ENCODE measurements around the gene PPEF2. TPM values are rescaled to one million over a fixed set of nuclear protein-coding genes. Genes with fewer than 3 reads are reported as not detected.

PPEF2 gene
- total RNA-seq, 1 experiment from 2014 or later, result not detected

DNA sequence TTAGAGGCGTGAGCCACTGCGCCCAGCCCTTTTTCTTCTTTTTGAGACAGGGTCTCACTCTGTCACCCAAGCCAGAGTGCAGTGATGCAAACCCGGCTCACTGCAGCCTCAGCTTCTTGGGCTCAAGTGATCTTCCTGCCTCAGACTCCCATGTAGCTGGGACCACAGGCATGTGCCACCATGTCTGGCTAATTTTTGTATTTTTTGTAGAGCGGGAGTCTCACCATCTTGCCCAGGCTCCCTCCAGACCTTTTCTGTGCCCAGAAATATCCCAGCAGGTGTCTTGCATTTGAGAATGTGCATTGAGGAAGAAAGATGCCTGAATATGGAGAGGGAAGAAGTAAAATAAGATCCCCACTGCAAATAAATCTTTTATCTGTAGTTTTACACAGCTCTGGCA lies 58.7 kb downstream of the PPEF2 start:
- no peaks in the 10 kb centered on the region for H3K79me2 ChIP-seq (ENCODE audit: low read depth)
- ChIA-PET CTCF (no interaction called here), POLR2A (ENCODE audit: unreplicated experiment) (no interaction called here)
- no peaks in the 10 kb centered on the region for H4K20me1 ChIP-seq (ENCODE audit: insufficient read depth)
- peak overlapping the region; percentile 82 for H3K27ac ChIP-seq
- H3K36me3 ChIP-seq (ENCODE audit: low read depth), result no peaks in the 10 kb centered on the region
- no peaks in the 10 kb centered on the region for H3K9me3 ChIP-seq (ENCODE audit: insufficient read depth, low read depth)
- no peak overlapping the region for H3K4me3 ChIP-seq
- H3K27me3 ChIP-seq (ENCODE audit: insufficient read depth, low read depth), result no peaks in the 10 kb centered on the region
- no peaks in the 10 kb centered on the region for H3K9me2 ChIP-seq (ENCODE audit: insufficient read depth)
- BruUV-seq (replicated peaks), result TSS peak; percentile 72
- DNase-seq, result no peak
- H3F3A ChIP-seq (ENCODE audit: insufficient read depth, low read depth), result peaks cover 15% of the 10 kb centered on the region
- intact Hi-C loops (cut with micrococcal nuclease; ENCODE audit: unreplicated experiment), result no loop called here
- H2AFZ ChIP-seq, result 0 out of 2 replicates have a peak overlapping the region, but pooled peaks have one; percentile 49
- peaks cover 23% of the 10 kb centered on the region for H3K4me1 ChIP-seq (replicated peaks; ENCODE audit: insufficient read depth)
- H3K4me2 ChIP-seq, result peak overlapping the region; percentile 45
- TF ChIP-seq EZH2 (IDR thresholded peaks at IDR 0.05; ENCODE audit: low read depth), result no peak
- TF ChIP-seq, protein P1, sequence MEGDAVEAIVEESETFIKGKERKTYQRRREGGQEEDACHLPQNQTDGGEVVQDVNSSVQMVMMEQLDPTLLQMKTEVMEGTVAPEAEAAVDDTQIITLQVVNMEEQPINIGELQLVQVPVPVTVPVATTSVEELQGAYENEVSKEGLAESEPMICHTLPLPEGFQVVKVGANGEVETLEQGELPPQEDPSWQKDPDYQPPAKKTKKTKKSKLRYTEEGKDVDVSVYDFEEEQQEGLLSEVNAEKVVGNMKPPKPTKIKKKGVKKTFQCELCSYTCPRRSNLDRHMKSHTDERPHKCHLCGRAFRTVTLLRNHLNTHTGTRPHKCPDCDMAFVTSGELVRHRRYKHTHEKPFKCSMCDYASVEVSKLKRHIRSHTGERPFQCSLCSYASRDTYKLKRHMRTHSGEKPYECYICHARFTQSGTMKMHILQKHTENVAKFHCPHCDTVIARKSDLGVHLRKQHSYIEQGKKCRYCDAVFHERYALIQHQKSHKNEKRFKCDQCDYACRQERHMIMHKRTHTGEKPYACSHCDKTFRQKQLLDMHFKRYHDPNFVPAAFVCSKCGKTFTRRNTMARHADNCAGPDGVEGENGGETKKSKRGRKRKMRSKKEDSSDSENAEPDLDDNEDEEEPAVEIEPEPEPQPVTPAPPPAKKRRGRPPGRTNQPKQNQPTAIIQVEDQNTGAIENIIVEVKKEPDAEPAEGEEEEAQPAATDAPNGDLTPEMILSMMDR (conservative IDR thresholded peaks at IDR 0.05), result no peak

DNA sequence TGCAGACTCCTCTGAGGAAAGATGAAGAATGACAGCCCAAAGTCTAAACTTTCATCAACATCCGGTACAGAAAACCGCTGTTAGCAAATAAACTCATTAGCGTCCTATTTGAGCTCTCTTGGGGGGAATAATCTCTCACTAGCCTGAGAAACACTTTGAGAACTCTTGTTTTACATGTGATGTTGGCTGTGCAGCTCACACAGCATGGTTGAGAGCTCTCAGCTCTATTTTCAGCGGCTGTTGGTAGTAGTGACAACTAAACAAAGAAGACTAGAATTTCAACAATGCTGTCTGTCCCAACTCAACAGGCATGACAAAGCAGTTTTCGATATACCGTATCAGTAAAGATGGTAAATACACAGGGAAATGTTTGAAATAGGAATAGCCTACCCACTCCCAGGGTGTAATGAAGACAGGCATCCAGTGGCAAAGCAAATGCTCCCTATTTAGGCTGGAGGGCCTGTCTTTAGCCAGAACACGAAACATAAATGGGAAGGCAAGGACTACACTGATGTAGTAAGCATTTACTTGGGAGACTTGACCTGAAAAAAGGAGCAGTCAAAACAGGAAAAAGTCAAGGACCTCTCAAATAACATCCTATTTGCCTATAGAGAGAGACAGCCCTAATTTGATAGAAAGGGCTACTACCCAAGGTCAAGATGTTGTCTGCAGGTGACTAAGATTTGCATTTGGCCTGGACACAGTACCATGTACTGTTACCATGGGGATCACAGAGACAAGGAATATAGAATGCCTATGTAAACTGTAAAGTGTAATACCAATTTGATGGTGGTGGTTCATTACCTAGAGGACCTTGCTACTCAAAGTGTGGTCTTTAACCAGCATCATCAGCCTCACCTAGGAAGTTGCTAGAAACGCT lies 60.4 kb downstream of the PPEF2 start:
- Histone ChIP-seq H3K27ac (no peak overlapping the region), H3F3A (ENCODE audit: insufficient read depth, low read depth) (peaks cover 15% of the 10 kb centered on the region), H3K4me1 (replicated peaks; ENCODE audit: insufficient read depth) (peaks cover 23% of the 10 kb centered on the region), H3K36me3 (ENCODE audit: low read depth) (no peaks in the 10 kb centered on the region), H3K79me2 (ENCODE audit: low read depth) (no peaks in the 10 kb centered on the region), H2AFZ (no peak overlapping the region), H3K9me2 (ENCODE audit: insufficient read depth) (no peaks in the 10 kb centered on the region), H3K27me3 (ENCODE audit: insufficient read depth, low read depth) (no peaks in the 10 kb centered on the region), H3K4me3 (no peak overlapping the region), H3K9me3 (ENCODE audit: insufficient read depth, low read depth) (no peaks in the 10 kb centered on the region), H4K20me1 (ENCODE audit: insufficient read depth) (no peaks in the 10 kb centered on the region), H3K4me2 (no peak overlapping the region)
- DNase-seq, result no peak
- TF ChIP-seq, protein P1 (conservative IDR thresholded peaks at IDR 0.05), result no peak
- TF ChIP-seq EZH2 (IDR thresholded peaks at IDR 0.05; ENCODE audit: low read depth), result no peak
- ChIA-PET POLR2A (ENCODE audit: unreplicated experiment) (interaction anchor here (0.6 to 0.8 kb wide), 2 partner anchors 18 to 115 kb away, joined by 5 to 9 read pairs; no protein-coding TSS in a partner anchor), CTCF (no interaction called here)
- BruUV-seq (replicated peaks), result no TSS peak
- intact Hi-C loops (cut with micrococcal nuclease; ENCODE audit: unreplicated experiment), result no loop called here

DNA sequence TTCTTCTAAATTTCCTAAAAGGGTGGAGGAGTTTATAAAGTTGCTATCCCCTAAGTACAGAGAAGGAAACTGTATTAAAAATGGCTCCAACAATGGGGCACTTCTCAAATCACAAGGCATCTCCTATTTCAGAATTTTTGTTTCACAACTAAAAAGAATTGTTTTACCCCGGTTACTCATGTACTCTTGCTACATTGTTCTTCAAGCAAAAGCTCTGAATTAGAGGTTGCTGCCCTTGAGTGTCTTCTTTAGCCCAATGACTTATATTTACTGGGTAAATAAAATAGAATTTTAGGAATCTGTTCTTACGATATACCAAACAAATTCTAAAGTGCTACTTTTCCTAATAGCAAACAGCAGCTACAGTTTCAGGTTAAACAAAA lies 67.5 kb downstream of the PPEF2 start:
- H2AFZ ChIP-seq, result no peak overlapping the region
- no peak overlapping the region for H3K4me2 ChIP-seq

More for the DNA sequence above, 67.5 kb downstream of the PPEF2 start:
- no peaks in the 10 kb centered on the region for H3K9me3 ChIP-seq (ENCODE audit: insufficient read depth, low read depth)
- H3K4me1 ChIP-seq (replicated peaks; ENCODE audit: insufficient read depth), result no peaks in the 10 kb centered on the region
- H4K20me1 ChIP-seq (ENCODE audit: insufficient read depth), result no peaks in the 10 kb centered on the region
- POLR2A ChIA-PET (ENCODE audit: unreplicated experiment), result no interaction called here
- H3K9me2 ChIP-seq (ENCODE audit: insufficient read depth), result no peaks in the 10 kb centered on the region
- H3K4me3 ChIP-seq, result no peak overlapping the region
- intact Hi-C loops (cut with micrococcal nuclease; ENCODE audit: unreplicated experiment), result no loop called here
- no peaks in the 10 kb centered on the region for H3K79me2 ChIP-seq (ENCODE audit: low read depth)
- TF ChIP-seq EZH2 (IDR thresholded peaks at IDR 0.05; ENCODE audit: low read depth), result no peak
- TF ChIP-seq, protein P1 (conservative IDR thresholded peaks at IDR 0.05), result no peak
- H3F3A ChIP-seq (ENCODE audit: insufficient read depth, low read depth), result no peaks in the 10 kb centered on the region
- CTCF ChIA-PET, result no interaction called here
- DNase-seq, result no peak
- BruUV-seq (replicated peaks), result no TSS peak
- H3K36me3 ChIP-seq (ENCODE audit: low read depth), result no peaks in the 10 kb centered on the region
- no peaks in the 10 kb centered on the region for H3K27me3 ChIP-seq (ENCODE audit: insufficient read depth, low read depth)
- H3K27ac ChIP-seq, result no peak overlapping the region

Data from PC-9 (cell line).